Activated CD4-positive, alpha-beta T cell treated with anti-CD3 and anti-CD28 coated beads, Interleukin-2, amount 10 ng/mL, durations not matched to agents 7 days and 5 days (primary cell): Measurements from ENCODE around the gene GNPAT. TPM values are rescaled to one million over a fixed set of nuclear protein-coding genes. Genes with fewer than 3 reads are reported as not detected.

Experiments used
- CTCF ChIA-PET: fragments of 350-600 bp; sonication (Branson Sonifier 250); formaldehyde crosslinking; loops from one replicate; lab custom pipeline; 2021; ENCODE audit warnings: antibody characterized with exemption; lab: Charles Lee
- POLR2A ChIA-PET: fragments of 350-600 bp; sonication (Branson Sonifier 250); formaldehyde crosslinking; loops from one replicate; lab custom pipeline; 2021; ENCODE audit warnings: antibody characterized with exemption; lab: Charles Lee
- DNase-seq: peaks from one replicate; pipeline ENCODE4 v3.0.0-alpha.2; 2020
- H3K27ac Mint-ChIP-seq: one replicate; pipeline ENCODE4 v1.8.0; 2021; ENCODE audit warnings: mild to moderate bottlenecking, moderate library complexity, mixed read lengths
- H3K27me3 Mint-ChIP-seq: one replicate; pipeline ENCODE4 v1.8.0; 2021; ENCODE audit warnings: mixed read lengths
- H3K36me3 Mint-ChIP-seq: one replicate; pipeline ENCODE4 v1.8.0; 2021; ENCODE audit warnings: low read depth, mixed read lengths
- H3K4me1 Mint-ChIP-seq: one replicate; pipeline ENCODE4 v1.8.0; 2021; ENCODE audit warnings: mixed read lengths
- H3K4me3 Mint-ChIP-seq: one replicate; pipeline ENCODE4 v1.8.0; 2021; ENCODE audit warnings: mild to moderate bottlenecking, moderate library complexity, mixed read lengths
- H3K9me3 Mint-ChIP-seq: one replicate; pipeline ENCODE4 v1.8.0; 2021; ENCODE audit warnings: mixed read lengths
- total RNA-seq, 2 experiments: library from RNA; stranded (reverse); gene quantifications; one replicate each; pipeline ENCODE4 v1.2.3, GENCODE V29; 2021

GNPAT gene
- total RNA-seq, 2 experiments from 2014 or later: 38.6 to 40.1 TPM

- Mint-ChIP-seq H3K36me3 (peaks cover 63% of the 10 kb centered on the region), H3K27ac (peak overlapping the region; percentile 95), H3K4me3 (no peak overlapping the region), H3K27me3 (no peaks in the 10 kb centered on the region), H3K9me3 (no peaks in the 10 kb centered on the region), H3K4me1 (peaks cover 32% of the 10 kb centered on the region)
- ChIA-PET POLR2A (no interaction called here), CTCF (interaction anchor here (1.2 kb wide), 1 partner anchor 60 kb away, joined by 3 read pairs; no protein-coding TSS in a partner anchor)
- no peak for DNase-seq
Observed at GRCh38 chr1:231272880-231273279, 31.9 kb downstream of the GNPAT start.

- peak overlapping the region; percentile 26 for H3K27ac Mint-ChIP-seq
- peaks cover 63% of the 10 kb centered on the region for H3K36me3 Mint-ChIP-seq
- CTCF ChIA-PET: interaction anchor here (0.5 to 1.2 kb wide), 3 partner anchors 10 to 59 kb away, joined by 3 read pairs; no protein-coding TSS in a partner anchor
- H3K4me3 Mint-ChIP-seq: no peak overlapping the region
- H3K9me3 Mint-ChIP-seq: no peaks in the 10 kb centered on the region
- peaks cover 32% of the 10 kb centered on the region for H3K4me1 Mint-ChIP-seq
- no peak for DNase-seq
- POLR2A ChIA-PET: no interaction called here
- no peaks in the 10 kb centered on the region for H3K27me3 Mint-ChIP-seq
Observed at GRCh38 chr1:231274119-231274825, 33.3 kb downstream of the GNPAT start.

DNA sequence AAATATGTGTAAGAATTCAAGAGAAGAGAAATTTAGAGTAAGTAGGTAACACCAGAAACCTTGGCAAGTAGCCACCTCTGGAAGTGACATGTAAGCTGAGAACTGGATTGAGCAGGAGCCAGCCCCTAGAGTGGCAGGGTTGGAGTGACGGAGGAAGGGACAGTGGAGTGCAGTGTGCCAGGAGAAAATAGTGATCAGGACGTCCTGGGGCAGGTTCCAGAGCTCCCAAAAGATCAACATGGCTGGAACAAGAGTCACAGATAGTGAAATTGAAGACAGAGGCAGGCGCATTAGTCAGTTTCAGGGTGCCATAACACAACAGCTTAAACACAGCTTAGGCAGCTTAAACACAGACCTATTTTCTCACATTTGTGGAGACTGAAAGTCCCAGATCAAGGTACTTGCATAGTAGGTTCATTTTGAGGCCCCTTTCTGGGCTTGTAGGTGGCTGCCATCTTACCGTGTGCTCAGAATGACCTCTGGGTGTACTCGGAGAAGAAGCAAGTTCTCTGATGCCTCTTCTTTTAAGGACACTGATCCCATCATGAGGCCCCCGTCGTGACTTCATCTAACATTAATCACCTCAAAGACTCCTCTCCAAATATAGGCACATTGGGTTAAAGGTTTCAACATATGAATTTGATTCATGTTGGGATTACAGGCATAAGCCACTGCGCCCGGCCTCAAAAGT is 37.2 kb downstream of the GNPAT start:
- ChIA-PET POLR2A (no interaction called here), CTCF (interaction anchor here (0.5 to 1.2 kb wide), 2 partner anchors 40 to 124 kb away, joined by 3 read pairs; no protein-coding TSS in a partner anchor)
- Mint-ChIP-seq H3K27me3 (no peaks in the 10 kb centered on the region), H3K4me1 (peaks cover 8% of the 10 kb centered on the region), H3K4me3 (no peak overlapping the region), H3K36me3 (peaks cover 37% of the 10 kb centered on the region), H3K27ac (no peak overlapping the region), H3K9me3 (no peaks in the 10 kb centered on the region)
- DNase-seq: no peak

GRCh38 chr1:231279081-231279480 is 38.1 kb downstream of the GNPAT start:
- Mint-ChIP-seq H3K4me1 (peaks cover under 1% of the 10 kb centered on the region), H3K27ac (no peak overlapping the region), H3K27me3 (no peaks in the 10 kb centered on the region), H3K36me3 (peaks cover 32% of the 10 kb centered on the region), H3K9me3 (no peaks in the 10 kb centered on the region), H3K4me3 (no peak overlapping the region)
- CTCF ChIA-PET: interaction anchor here (1.0 kb wide), 1 partner anchor 15 kb away, joined by 4 read pairs; no protein-coding TSS in a partner anchor
- POLR2A ChIA-PET: no interaction called here
- no peak for DNase-seq

DNA sequence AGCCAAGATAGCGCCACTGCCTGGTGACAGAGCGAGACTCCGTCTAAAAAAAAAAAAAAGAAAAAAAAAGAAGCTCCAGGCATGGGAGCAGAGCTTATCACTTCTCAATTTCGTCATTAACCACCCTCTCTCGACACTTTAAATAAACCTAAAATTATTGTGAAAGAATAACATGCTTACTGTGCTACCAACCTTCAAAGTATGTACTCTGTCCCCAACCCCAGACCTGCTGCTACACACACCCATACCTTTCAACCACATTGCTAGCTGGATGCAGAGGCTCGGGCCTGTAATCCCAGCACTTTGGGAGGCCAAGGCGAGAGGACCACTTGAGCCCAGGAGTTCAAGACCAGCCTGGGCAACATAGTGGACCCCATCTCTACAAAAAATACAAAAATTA is 38.7 kb downstream of the GNPAT start:
- ChIA-PET CTCF (interaction anchor here (1.0 to 1.4 kb wide), 2 partner anchors 11 to 14 kb away, joined by 3 to 4 read pairs; no protein-coding TSS in a partner anchor), POLR2A (no interaction called here)
- H3K27ac Mint-ChIP-seq: no peak overlapping the region
- peaks cover 26% of the 10 kb centered on the region for H3K36me3 Mint-ChIP-seq
- H3K27me3 Mint-ChIP-seq: no peaks in the 10 kb centered on the region
- H3K4me1 Mint-ChIP-seq: no peaks in the 10 kb centered on the region
- H3K4me3 Mint-ChIP-seq: no peak overlapping the region
- no peak for DNase-seq
- no peaks in the 10 kb centered on the region for H3K9me3 Mint-ChIP-seq

DNA sequence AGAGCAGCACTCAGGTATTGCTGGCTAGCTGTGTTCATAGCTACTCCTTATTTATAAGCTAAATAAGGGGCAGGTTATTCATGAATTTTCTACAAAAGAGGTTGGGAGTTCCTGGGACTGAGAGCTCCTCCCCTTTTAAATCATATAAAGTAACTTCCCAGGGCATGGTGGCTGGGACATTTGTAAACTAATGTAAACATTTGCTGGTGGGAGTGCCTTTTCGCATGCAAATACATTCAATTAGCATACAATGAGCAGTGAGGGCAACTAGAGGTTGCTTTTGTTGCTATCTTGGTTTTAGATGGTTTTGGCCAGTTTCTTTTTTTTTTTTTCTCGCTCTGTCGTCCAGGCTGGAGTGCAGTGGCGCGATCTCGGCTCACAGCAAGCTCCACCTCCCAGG is 43.4 kb downstream of the GNPAT start:
- Mint-ChIP-seq H3K4me1 (no peaks in the 10 kb centered on the region), H3K9me3 (no peaks in the 10 kb centered on the region), H3K27me3 (no peaks in the 10 kb centered on the region), H3K36me3 (no peaks in the 10 kb centered on the region), H3K27ac (no peak overlapping the region), H3K4me3 (no peak overlapping the region)
- ChIA-PET CTCF (interaction anchor here (0.6 to 0.7 kb wide), 3 partner anchors 10 to 63 kb away, joined by 3 read pairs; no protein-coding TSS in a partner anchor), POLR2A (no interaction called here)
- DNase-seq: no peak

GRCh38 chr1:231286603-231287002 is 45.6 kb downstream of the GNPAT start:
- Mint-ChIP-seq H3K27ac (no peak overlapping the region), H3K27me3 (no peaks in the 10 kb centered on the region)

DNA sequence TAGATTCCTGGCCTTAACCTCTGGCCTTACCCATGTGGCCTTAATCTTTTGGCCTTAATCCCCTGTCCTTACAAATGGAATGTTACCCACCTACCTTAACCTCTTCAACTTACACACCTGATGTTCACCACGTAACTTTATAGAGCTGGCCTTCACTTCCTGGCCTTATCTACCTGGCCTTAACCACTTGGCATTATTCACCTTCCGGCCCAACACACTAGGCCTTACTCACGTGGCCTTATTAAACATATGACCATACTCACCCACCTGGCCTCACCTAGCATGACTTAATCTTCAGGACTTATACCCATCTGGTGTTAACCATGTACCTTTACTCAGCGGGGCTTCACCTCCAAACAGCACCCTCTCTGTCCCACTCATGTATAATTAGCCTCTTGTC is 54.9 kb downstream of the GNPAT start:
- Mint-ChIP-seq H3K4me1 (no peaks in the 10 kb centered on the region), H3K27ac (no peak overlapping the region), H3K27me3 (no peaks in the 10 kb centered on the region), H3K9me3 (no peaks in the 10 kb centered on the region), H3K4me3 (no peak overlapping the region), H3K36me3 (no peaks in the 10 kb centered on the region)
- ChIA-PET CTCF (interaction anchor here (1.1 kb wide), 1 partner anchor 42 kb away, joined by 3 read pairs; the partner anchor contains the start of genes EXOC8 and SPRTN), POLR2A (no interaction called here)
- no peak for DNase-seq

More at GRCh38 chr1:231286603-231287002, 45.6 kb downstream of the GNPAT start:
- no peaks in the 10 kb centered on the region for H3K36me3 Mint-ChIP-seq
- CTCF ChIA-PET: no interaction called here
- DNase-seq: no peak
- H3K4me1 Mint-ChIP-seq: no peaks in the 10 kb centered on the region
- no peaks in the 10 kb centered on the region for H3K9me3 Mint-ChIP-seq
- POLR2A ChIA-PET: no interaction called here
- no peak overlapping the region for H3K4me3 Mint-ChIP-seq

DNA sequence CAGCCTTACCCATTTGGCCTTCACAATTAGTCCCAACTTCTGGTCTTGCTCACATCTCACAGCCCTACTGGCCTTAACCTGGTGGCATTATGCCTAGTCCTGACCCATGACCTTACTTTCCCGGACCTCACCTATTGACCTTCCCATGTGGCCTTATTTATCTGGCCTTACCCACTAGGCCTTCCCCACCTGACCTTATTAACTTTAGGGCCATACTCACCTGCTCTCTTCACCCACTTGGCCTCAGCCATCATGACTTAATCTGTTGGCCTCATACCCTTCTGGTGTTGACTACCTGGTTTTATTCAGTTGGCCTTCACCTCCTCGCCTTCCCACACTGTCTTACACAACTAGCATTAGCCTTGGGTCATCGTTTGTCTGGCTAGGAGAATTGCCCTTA is 61.0 kb downstream of the GNPAT start:
- no peak overlapping the region for H3K27ac Mint-ChIP-seq
- H3K36me3 Mint-ChIP-seq: no peaks in the 10 kb centered on the region
- CTCF ChIA-PET: no interaction called here
- no peaks in the 10 kb centered on the region for H3K27me3 Mint-ChIP-seq
- DNase-seq: no peak
- no peak overlapping the region for H3K4me3 Mint-ChIP-seq
- H3K9me3 Mint-ChIP-seq: no peaks in the 10 kb centered on the region
- no peaks in the 10 kb centered on the region for H3K4me1 Mint-ChIP-seq
- POLR2A ChIA-PET: no interaction called here

DNA sequence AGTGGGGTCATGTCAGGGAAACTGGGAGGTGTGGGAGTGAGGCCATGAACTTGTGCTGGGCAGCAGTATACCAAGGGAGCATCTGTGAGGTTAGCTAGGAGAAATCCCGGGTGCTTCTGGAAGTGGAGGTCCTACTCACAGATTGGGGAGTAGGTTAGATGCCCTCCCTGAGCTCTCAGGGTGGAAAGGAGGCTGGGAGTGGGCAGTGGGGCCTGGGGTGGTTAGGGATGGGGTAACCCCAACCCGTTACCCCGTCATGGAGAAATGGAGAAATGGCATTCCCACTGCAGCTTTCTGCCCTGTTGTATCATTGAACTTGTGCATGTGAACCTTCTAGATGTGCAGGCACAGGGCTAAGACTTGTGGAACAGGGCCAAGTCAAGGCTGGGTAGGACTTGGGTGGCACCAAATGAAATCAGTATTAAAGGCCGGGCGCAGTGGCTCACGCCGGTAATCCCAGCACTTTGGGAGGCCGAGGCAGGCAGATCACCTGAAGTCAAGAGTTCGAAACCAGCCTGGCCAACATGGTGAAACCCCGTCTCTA is 69.5 kb downstream of the GNPAT start:
- Mint-ChIP-seq H3K36me3 (no peaks in the 10 kb centered on the region), H3K27me3 (peaks cover 2% of the 10 kb centered on the region), H3K4me3 (no peak overlapping the region), H3K27ac (no peak overlapping the region), H3K9me3 (no peaks in the 10 kb centered on the region), H3K4me1 (no peaks in the 10 kb centered on the region)
- DNase-seq: no peak
- ChIA-PET POLR2A (interaction anchor here (0.5 kb wide), 1 partner anchor 407 kb away, joined by 5 read pairs; no protein-coding TSS in a partner anchor), CTCF (no interaction called here)

DNA sequence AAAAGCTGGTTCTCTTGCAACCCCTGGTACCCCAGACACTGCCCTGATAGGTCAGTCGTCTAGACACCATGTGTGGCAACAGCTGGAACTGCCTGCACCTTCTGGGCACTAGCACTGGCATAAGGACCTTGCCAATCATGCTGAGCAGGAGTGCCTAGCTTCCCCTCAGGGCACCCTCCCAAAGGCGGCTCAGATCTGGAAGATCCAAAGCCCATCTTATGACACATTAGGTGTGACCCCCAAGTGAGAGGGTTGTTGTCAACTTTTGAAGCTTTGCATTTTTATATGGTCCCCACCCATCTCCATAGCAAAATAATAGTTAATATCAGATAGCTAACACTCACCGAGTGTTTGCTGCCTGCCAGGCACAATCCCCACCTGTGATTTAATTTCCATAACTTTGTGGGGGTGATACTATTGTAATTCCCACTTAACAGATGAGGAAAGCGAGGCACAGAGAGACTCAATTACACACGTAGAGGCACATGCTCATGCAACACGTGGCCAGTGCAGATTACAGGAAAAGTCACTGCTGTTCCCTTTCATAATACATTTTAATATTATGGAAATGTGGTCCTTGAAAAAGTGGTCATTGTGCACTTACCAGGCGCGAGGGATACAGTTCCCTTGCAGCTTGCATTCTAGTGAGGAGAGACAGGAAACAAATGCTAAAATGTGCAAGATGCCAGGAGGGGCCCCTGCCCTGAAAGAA is 70.9 kb downstream of the GNPAT start:
- DNase-seq: no peak
- no peak overlapping the region for H3K27ac Mint-ChIP-seq
- H3K27me3 Mint-ChIP-seq: peaks cover 2% of the 10 kb centered on the region
- H3K4me3 Mint-ChIP-seq: no peak overlapping the region
- ChIA-PET POLR2A (no interaction called here), CTCF (interaction anchor here (1.5 kb wide), 1 partner anchor 13 kb away, joined by 4 read pairs; no protein-coding TSS in a partner anchor)
- H3K4me1 Mint-ChIP-seq: peaks cover 3% of the 10 kb centered on the region
- H3K9me3 Mint-ChIP-seq: no peaks in the 10 kb centered on the region
- H3K36me3 Mint-ChIP-seq: no peaks in the 10 kb centered on the region

DNA sequence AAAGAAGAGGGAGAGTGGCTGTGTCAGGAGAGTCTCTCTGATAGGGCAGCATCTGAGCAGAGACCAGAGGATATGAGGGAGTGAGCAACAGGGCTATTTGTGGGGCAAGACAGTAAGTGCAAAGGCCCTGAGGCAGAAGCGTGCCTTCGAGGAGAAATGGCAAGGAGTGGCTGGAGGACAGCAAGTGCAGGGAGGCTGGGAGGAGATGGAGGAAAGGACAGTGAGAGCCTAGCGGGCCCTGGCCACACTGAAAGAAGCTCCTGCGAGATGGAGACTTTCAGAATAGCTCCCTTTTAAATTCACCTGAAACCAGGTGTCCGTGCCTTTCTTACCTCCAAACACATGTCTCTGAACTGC is 71.4 kb downstream of the GNPAT start:
- Mint-ChIP-seq H3K4me1 (peaks cover 3% of the 10 kb centered on the region), H3K36me3 (no peaks in the 10 kb centered on the region), H3K4me3 (no peak overlapping the region), H3K27ac (no peak overlapping the region), H3K27me3 (peaks cover 2% of the 10 kb centered on the region), H3K9me3 (no peaks in the 10 kb centered on the region)
- DNase-seq: no peak
- ChIA-PET CTCF (interaction anchor here (1.5 kb wide), 1 partner anchor 14 kb away, joined by 4 read pairs; no protein-coding TSS in a partner anchor), POLR2A (no interaction called here)
